Osteoblast (primary cell): ENCODE measurements around the gene PSG5. TPM values are rescaled to one million over a fixed set of nuclear protein-coding genes. Genes with fewer than 3 reads are reported as not detected.
A peak's percentile ranks its signal among the peaks of the same experiment; 100 is the strongest.
"Not testable (repeated sequence)": the region's sequence is repeated elsewhere in the genome, so short reads cannot be mapped to it uniquely, and the experiment has no call there.

Source experiments
- DNase-seq: peaks from one replicate; pipeline ENCODE4 v3.0.0; 2011; ENCODE audit warnings: low spot score, mixed read lengths; ENCODE audit not compliant: insufficient read length; ENCODE audit errors: missing footprints
- H2AFZ ChIP-seq: 2 replicates; pipeline ENCODE4 v1.6.0; 2011; ENCODE audit warnings: mild to moderate bottlenecking, low read length
- H3K27ac ChIP-seq: 2 replicates; pipeline ENCODE4 v1.5.1; 2011; ENCODE audit warnings: mild to moderate bottlenecking, low read depth, low read length, moderate library complexity
- H3K27me3 ChIP-seq: 2 replicates; pipeline ENCODE4 v1.6.0; 2012; ENCODE audit warnings: mild to moderate bottlenecking, control low read depth, inconsistent platforms, low read length, moderate library complexity; ENCODE audit not compliant: insufficient read depth
- H3K36me3 ChIP-seq: 2 replicates; pipeline ENCODE4 v1.5.1; 2011; ENCODE audit warnings: mild to moderate bottlenecking, low read length, control low read depth, moderate library complexity; ENCODE audit not compliant: insufficient read depth
- H3K4me1 ChIP-seq: 2 replicates; pipeline ENCODE4 v1.5.1; 2011; ENCODE audit warnings: mild to moderate bottlenecking, low read length, control low read depth, moderate library complexity; ENCODE audit not compliant: insufficient read depth
- H3K4me2 ChIP-seq: 2 replicates; pipeline ENCODE4 v1.6.0; 2011; ENCODE audit warnings: mild to moderate bottlenecking, low read length; ENCODE audit not compliant: insufficient read depth
- H3K4me3 ChIP-seq: fragments of 200-600 bp; sonication (generic); 3 replicates; pipeline ENCODE4 v1.5.1; 2012; ENCODE audit warnings: mild to moderate bottlenecking, low read length, inconsistent platforms; ENCODE audit not compliant: insufficient read depth
- H3K79me2 ChIP-seq: 2 replicates; pipeline ENCODE4 v1.6.0; 2012; ENCODE audit warnings: mild to moderate bottlenecking, low read length, control low read depth, inconsistent platforms; ENCODE audit not compliant: insufficient read depth
- H3K9me3 ChIP-seq: 2 replicates; pipeline ENCODE4 v1.5.1; 2011; ENCODE audit warnings: low read depth, low read length, control low read depth
- H4K20me1 ChIP-seq: 2 replicates; pipeline ENCODE4 v1.6.0; 2012; ENCODE audit warnings: mild to moderate bottlenecking, low read length, control low read depth; ENCODE audit not compliant: insufficient read depth
- total RNA-seq: library from RNA; depleted of rRNA; stranded (reverse); fragments of >200 nt; gene quantifications from 2 replicates; pipeline ENCODE4 v1.2.3, GENCODE V29; 2012
- TF ChIP-seq, protein P1 (sequence below): IDR thresholded peaks from 2 replicates; pipeline ENCODE4 v1.5.1; 2011; ENCODE audit warnings: mild to moderate bottlenecking, low read depth, low read length, moderate library complexity; ENCODE audit errors: extremely low read depth

Gene PSG5
- total RNA-seq, 1 donor, result 1.4 TPM

DNA sequence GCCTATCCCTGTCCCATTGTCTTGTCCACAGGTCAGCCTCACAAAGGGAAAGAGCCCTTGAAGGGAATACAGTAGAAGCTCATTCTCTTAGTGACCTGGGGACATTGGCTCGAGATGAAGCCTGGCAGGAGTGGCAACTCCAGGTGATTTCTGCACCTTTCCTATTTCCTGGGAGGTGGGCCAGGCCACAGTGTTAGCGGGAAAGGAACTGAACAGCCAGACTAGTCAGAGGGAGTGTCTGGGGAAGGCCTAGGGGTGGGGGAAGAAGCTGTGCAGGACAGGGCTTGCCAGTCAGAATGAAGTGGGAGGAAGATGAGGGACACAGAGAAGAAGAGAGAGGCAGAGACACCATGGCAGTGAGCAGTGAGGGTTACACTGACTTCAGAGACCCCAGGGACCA, 15.6 kb upstream of the PSG5 start:
- not testable (repeated sequence) for H3K27me3 ChIP-seq, H3K36me3 ChIP-seq, H4K20me1 ChIP-seq, H3K79me2 ChIP-seq, H3K4me3 ChIP-seq, H3K9me3 ChIP-seq, H2AFZ ChIP-seq, DNase-seq
- H3K4me2 ChIP-seq, result peak overlapping the region; percentile 10
- peak overlapping the region; percentile 95 for H3K27ac ChIP-seq
- H3K4me1 ChIP-seq, result peaks cover 22% of the 10 kb centered on the region

DNA sequence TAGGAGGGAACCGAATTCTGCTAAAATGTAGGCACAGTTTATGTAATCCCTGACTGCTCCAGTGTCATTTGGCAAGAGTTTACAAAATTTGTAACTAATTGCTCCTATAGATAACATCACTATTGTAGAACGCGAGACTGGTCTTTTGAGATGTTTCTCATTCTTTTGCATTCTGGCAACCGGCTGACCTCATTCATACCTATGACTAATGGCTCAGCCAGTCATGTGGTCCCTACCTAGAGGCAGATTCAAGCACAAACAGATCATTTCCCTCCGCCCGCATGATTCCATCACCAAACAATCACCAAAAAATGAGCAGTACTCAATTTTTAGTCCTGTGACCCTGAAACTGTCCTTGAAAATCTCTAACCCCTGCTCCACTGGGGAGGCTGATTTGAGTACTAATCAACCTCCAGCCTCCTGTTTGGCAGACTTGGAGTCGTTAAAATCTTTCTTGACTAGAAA, 15.0 kb upstream of the PSG5 start:
- Histone ChIP-seq H3K4me2 (peak overlapping the region; percentile 10), H3K4me1 (peaks cover 22% of the 10 kb centered on the region), H3K27ac (peak overlapping the region; percentile 95)
- H4K20me1 ChIP-seq, H2AFZ ChIP-seq, H3K4me3 ChIP-seq, H3K27me3 ChIP-seq, H3K36me3 ChIP-seq, H3K79me2 ChIP-seq, H3K9me3 ChIP-seq: not testable (repeated sequence)
- DNase-seq, result peak; percentile 30

DNA sequence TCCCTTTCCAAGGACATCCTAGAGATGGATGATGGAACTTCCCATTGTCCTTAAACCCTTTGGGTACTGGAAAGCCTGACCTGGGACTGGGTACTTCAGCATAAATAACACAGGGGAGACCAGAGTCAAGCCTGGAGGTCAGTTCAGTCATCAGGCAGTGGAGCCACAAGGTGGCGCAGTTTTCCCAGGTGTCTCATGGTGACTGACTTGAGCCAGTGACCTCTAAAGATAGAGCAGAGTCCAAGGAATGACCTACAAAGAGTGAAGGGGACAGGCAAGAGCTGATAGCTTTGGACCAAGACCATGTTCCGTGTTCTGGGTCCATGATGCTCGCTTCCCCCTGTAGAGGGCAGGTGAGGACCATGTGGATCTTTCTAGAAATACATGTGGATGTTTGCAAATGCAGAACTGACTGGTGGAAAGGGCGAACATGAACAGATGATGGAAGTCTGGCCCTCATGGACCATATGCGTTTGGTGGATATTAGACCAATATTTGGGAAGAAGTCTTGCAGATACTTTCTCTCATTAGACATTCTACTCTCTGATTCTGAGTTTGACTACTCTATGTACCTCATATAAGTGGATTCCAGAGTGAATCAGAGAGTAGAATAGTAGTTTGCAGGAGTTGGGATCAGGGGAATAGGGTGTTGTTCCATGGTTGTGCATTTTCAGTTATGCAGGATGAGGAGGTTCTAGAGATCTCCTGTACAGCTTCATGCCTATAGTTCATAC, 12.5 kb upstream of the PSG5 start:
- H2AFZ ChIP-seq, H4K20me1 ChIP-seq, H3K79me2 ChIP-seq, H3K4me2 ChIP-seq, DNase-seq, H3K36me3 ChIP-seq, H3K27ac ChIP-seq, H3K4me3 ChIP-seq, H3K9me3 ChIP-seq, H3K27me3 ChIP-seq: not testable (repeated sequence)
- H3K4me1 ChIP-seq, result peaks cover 20% of the 10 kb centered on the region
- TF ChIP-seq, protein P1, sequence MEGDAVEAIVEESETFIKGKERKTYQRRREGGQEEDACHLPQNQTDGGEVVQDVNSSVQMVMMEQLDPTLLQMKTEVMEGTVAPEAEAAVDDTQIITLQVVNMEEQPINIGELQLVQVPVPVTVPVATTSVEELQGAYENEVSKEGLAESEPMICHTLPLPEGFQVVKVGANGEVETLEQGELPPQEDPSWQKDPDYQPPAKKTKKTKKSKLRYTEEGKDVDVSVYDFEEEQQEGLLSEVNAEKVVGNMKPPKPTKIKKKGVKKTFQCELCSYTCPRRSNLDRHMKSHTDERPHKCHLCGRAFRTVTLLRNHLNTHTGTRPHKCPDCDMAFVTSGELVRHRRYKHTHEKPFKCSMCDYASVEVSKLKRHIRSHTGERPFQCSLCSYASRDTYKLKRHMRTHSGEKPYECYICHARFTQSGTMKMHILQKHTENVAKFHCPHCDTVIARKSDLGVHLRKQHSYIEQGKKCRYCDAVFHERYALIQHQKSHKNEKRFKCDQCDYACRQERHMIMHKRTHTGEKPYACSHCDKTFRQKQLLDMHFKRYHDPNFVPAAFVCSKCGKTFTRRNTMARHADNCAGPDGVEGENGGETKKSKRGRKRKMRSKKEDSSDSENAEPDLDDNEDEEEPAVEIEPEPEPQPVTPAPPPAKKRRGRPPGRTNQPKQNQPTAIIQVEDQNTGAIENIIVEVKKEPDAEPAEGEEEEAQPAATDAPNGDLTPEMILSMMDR, result peak; percentile 33

DNA sequence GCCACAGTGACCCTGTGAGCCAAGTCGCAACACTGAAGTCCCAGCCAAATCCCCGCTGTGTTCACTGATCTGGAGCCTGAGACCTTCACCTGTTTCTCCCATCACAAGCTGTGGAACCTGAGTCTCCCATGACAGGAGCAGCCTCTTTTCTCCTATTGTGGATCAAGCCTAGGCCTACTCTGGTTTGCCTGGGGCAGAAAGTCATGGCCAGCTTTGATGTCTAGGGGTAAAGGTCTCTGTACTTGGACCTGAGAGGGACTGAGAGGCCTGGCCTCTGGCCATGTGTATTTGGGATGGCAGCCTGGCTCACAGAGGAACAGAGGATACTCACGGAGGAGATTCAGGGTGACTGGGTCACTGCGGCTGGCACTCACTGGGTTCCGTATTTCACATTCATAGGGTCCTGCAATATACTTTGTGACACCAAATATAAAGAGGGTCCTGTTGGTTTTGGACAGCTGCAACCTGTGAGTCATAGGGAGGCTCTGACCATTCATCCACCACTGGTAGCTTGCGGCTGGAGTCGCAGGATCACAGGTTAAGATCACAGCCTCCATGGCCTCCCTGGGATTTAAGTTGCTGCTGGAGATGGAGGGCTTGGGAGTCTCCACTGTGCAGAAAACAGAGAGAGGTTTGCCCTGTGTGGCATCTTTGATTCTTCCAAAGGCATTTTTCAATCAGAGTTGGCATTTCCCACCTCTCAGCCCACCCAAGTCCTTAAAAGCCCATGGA, 11.5 kb upstream of the PSG5 start:
- not testable (repeated sequence) for DNase-seq, H3K79me2 ChIP-seq, H3K4me3 ChIP-seq, H3K4me2 ChIP-seq, H3K36me3 ChIP-seq, H2AFZ ChIP-seq, H3K27me3 ChIP-seq, H3K27ac ChIP-seq, H4K20me1 ChIP-seq, H3K9me3 ChIP-seq
- peaks cover 20% of the 10 kb centered on the region for H3K4me1 ChIP-seq

DNA sequence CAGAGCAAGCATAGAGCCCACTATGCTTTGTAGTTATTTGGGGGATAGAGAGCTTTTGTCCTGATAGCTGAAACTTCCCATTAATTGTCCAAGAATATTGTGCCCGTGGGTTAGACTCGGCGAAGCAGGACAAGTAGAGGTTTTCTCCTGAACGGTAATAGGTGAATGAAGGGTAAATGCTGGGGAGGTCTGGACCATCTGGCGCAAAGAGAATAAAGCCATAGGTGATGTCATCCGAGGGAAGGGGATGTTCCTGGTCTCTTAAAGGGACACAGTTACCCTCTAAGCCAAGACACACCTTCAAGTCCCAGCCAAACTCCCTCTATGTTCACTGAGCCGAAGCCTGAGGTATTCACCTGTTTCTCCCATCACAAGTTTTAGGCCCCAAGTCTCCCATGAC, 8.1 kb upstream of the PSG5 start:
- DNase-seq, H3K4me2 ChIP-seq, H3K9me3 ChIP-seq, H3K4me3 ChIP-seq, H3K79me2 ChIP-seq, H3K27ac ChIP-seq, H3K27me3 ChIP-seq, H3K4me1 ChIP-seq, H4K20me1 ChIP-seq, H3K36me3 ChIP-seq, H2AFZ ChIP-seq: not testable (repeated sequence)

DNA sequence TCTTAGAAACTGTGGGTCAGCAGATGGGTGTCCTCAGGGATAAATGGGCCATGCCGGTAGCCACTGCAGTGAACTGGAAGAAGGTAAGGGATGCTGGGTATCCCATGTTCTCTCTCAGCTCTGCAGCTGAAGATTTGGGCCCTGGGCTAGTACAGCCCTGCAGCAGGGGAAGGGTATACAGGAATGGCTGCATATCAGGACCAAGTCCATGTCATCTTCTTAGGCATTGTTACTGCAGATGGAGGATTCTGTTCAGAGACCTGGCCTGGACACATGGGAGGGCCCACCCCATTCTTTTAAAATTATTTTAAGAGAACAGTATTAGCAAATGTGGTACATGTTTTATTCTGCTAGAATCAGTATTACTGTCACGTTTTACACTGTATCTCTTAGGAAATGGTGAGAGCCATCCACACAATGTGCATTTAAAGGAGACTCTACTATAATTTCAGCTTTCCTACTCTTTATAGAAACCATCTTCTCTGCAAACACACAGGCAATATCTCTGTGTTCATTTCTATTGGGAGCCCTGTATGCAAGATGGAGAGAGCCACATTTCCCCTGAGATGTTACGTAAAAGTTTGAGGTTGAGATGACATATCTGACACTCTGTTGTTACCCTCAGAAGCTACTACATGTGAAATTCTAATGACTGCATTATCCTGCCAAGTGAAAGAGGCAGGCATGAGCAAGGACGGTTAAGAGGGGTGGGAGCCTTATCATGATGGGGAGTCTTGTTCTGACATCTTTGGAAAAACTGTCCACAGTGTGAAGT, 6.2 kb upstream of the PSG5 start:
- H3K79me2 ChIP-seq, result not testable (repeated sequence)

More for the DNA sequence above, 6.2 kb upstream of the PSG5 start:
- not testable (repeated sequence) for H3K4me1 ChIP-seq, H3K9me3 ChIP-seq, H2AFZ ChIP-seq, DNase-seq, H3K4me3 ChIP-seq, H3K4me2 ChIP-seq, H4K20me1 ChIP-seq, H3K27ac ChIP-seq, H3K27me3 ChIP-seq, H3K36me3 ChIP-seq
